GM18511 (cell line): ENCODE measurements around the gene KCTD3.

Experiments
- ATAC-seq: cut with Tn5 transposase; IDR thresholded peaks from one replicate; pipeline ENCODE4 v1.9.1; 2021; ENCODE audit warnings: mild to moderate bottlenecking, moderate library complexity; ENCODE audit not compliant: unreplicated experiment

KCTD3 gene

DNA sequence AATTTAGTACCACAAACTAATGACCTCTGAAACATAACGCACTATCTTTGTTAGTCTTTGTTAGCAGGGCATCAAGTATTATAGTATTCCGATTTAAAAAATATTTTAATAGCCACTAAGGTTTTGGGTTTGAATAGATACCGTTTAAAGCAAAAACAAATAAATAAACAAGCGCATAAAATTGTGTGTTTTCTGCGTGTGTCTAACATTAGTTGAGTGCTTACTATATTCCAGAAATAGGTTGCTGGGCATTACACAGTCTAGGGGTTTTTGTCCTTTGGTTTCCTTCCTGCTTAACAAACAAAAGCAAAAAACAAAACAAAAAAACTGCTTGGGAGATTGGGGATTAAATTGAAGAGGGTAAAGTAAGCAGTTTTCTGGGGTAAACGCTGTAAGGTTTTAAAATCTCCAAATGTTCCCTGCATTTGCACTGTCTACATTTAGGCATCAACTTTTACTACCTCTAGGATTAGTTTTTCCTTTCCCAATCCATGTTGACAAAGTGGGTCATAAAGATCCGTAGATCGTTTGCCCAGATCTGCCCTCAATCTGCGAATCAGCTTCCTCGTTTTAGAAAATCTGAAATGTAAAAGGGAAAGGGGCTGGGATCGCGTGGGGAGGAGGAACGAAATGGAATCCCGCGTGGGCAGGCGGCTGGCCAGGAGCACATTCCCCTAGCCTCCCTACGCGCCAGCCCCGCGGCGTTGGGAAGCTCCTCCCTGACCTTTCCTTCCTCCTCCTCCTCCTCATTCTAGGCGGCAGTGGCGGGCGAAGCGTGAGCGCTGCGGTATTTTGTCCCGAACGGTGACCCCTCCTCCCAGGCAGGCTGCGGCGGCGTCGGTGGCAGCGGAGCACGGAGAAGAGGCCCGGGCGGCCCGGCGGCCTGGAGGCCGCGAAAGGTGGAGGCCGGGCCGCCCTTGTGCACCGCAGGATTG is at the start of gene KCTD3:
TSS of gene KCTD3 (plus strand) at position 749 of the 935 bp plus-strand sequence. CDS start 382 bp downstream, outside the sequence.
- ATAC-seq, result peak; percentile 75

DNA sequence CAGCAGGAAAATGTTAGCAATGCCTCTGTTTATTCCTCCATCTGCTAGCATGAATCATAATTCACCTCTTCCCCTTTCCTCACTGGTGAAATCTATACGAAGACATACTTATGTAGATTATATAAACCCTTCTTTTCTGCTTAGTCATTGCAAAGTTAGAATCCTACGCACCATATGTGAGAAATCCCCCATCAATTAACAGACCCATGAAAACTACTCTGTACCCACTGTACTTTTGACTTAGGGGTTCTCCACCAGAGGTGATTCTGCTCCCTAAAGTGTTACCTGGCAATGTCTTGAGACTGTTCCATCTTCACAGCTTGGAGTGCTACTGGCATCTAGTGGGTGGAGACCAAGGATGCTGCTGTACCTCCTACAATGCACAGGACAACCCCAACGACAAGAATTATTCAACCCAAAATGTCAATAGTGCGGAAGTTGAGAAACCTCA is 49.6 kb upstream of the KCTD3 start:
- ATAC-seq, result no peak

- no peak for ATAC-seq
Measured at GRCh38 chr1:215518594-215518993, 48.5 kb upstream of the KCTD3 start.

DNA sequence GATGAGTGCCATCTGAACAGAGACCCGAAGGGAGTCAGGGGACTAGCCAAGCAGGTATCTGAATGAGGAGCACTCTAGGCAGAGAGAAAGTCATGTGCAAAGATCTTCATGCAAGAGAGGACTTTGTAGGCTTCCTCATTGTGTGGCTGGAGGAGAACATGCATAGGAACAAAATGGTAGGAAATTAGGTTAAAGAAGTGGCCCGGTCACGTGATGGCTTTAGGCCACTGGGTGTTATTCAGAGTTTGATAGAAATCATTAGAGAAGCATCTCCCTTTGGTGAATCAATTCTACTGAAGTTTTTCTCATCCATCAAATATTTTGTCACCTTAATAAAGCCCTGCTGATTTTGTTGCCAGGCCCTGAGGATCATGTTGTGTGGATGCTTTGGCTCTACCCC is 45.8 kb upstream of the KCTD3 start:
- no peak for ATAC-seq

DNA sequence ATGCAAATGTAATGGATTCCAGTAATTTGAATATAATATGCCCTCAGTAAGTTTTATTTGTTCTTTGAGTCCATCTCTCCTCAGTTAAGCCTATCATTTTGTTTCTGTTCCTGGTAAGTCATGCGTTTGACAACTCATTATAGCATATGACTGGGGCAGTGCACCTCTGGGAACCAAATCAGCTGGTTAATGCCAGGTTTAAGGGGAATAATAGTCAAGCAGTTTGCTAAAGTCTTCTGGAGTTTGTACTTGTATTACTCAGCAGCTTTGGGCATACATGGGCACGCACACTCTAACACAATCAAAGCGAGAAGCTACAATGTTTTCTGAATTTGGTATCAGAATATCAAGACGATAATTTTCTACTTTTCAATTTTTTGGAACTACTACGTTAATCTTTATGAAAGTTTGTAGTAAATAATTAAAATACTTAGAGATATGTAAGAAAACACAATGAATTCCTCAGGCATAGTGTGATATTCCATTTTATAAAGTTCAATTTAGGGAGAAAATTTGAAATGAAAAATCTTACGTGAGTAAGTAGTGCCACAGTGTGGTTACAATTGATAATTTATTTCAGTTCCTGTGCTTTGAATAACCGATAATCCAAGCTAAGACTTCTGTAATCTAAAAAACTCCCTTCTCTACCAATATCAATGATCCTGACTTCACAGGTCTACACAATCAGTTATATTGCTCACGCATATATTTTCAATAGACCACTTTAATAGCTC is 43.8 kb upstream of the KCTD3 start:
- ATAC-seq, result no peak

DNA sequence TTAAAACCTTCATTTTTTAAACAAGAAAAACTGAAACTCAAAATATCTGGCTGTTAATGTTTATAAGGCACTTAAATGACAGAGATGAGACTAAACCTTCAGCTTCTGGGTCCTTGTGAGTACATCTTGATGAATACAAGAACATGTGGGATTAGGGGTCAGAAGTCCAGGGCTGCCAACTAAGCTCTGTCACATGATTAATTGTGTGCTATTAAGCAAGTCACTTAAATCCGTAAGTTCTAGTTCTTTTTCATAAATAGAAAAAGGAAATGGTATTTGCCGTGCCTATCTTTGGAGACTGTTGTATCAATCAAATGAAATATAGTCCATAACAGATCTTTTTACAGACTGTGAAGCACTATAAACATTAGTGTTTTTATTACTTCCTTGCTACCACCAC is 43.2 kb upstream of the KCTD3 start:
- no peak for ATAC-seq

- ATAC-seq, result peak; percentile 50
Measured at GRCh38 chr1:215526147-215526845, 40.8 kb upstream of the KCTD3 start.

GRCh38 chr1:215526846-215527151 is 40.3 kb upstream of the KCTD3 start:
- ATAC-seq, result no peak

DNA sequence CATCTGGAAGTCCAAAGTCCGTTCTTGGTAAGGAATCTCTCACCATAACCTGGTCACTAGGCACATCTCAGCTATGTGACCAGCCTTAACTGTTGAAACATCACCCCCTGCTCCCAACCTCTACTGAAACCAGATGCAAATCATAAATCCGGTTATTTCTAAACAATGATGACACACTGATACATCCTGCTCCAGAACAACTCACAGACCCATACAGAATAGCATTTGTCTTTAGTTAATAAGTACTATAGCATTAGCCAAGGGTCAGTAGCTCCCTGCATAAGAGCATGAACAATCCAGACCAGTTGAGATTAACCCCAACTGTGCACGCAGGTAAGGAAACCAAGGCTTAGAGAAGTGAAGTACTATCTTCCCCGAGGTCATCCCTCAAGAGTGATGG is 38.0 kb upstream of the KCTD3 start:
- peak; percentile 78 for ATAC-seq

GRCh38 chr1:215529571-215529970 is 37.5 kb upstream of the KCTD3 start:
- peak; percentile 10 for ATAC-seq

GRCh38 chr1:215530401-215530984 is 36.6 kb upstream of the KCTD3 start:
- ATAC-seq, result no peak

DNA sequence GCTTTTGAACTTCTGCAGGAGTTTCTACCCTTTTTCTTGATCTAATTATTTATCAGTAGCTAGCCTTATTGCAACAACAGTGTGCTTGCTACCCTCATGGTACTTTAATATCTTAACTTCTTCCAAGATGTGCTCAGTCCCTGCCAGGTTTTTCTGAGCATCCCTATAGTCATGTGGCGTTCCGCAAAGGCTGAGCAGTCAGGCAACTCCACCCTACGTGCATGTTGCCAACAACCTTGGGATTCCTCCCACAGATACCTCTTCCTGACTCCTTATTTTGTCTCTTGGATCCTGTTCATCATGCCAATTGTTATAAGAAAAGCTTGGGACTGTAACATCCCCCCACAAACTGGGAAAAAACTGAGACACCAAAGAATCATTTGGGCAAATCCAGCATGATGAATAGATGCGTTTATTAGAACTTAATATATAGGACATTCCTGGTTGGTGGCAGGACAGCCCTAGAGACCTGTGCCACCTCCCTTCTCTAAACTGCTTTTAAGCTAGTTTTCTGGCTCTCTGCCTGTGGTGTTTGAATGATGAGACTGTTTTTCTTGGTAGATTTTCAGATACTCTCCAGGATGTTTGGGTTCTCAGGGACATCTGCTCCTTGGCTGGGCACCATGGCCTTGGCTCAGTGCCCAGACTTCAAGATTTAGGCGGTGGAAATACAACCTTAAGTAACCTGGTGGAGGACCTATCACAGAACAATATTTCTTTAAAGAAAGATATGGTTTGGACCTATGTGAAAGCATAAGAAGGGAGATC is 27.1 kb upstream of the KCTD3 start:
- no peak for ATAC-seq

DNA sequence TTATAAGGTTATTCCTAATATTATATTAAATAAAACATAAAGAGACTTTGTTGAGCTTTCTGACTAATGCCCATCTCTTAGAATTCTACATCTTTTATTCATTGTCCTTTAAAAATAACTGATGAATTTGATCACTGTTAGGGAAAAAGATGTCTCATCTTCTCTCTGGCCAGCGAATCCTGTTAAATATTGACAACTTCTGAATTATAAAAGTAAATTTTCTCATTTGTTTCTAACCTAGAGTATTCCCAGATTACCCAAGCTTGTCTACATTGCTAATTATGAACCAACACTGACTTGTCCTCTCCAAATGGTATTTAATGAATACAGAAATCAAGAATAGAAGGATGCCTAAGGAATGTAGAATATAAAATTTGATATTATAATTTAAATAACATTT is 24.8 kb upstream of the KCTD3 start:
- ATAC-seq, result no peak

- peak; percentile 86 for ATAC-seq
Measured at GRCh38 chr1:215543191-215543606, 23.9 kb upstream of the KCTD3 start.

DNA sequence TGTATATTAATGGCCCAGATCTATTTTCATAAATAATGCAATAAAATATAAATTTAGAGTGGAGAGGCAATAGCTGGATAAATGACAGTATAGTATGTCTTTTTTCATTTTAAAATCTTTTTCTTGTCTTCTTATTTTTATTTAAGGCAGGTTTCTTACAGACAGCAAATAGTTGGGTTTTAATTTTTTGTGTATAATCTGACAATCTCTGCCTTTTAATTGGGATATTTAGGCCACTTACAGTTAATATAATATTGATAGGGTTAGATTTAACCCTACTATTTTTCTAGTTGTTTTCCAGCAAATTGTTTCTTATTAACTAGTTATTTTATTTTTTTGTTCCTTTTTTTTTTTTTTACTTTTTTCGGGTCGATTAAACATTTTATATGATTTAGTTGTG is 23.3 kb upstream of the KCTD3 start:
- no peak for ATAC-seq

DNA sequence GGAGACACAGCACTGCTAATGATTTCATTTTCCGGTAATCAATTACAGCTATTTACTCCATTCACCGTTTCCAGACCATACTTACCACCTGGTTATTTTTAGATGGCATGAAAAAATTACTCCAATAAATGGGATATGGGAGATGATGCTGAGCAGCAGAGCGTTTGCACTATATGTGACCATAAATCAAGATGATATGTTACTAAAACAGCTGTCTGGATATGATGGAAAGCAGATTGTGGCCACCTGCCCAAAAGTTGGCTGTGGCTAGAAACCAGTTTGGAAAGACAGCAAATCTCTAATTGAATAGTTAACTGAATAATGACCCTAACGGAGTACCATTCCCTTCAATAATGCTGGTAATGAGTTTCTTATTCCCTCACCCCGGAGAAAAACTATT is 22.5 kb upstream of the KCTD3 start:
- ATAC-seq, result no peak

GRCh38 chr1:215545096-215545495 is 22.0 kb upstream of the KCTD3 start:
- ATAC-seq, result no peak

- no peak for ATAC-seq
Measured at GRCh38 chr1:215547011-215547410, 20.1 kb upstream of the KCTD3 start.

DNA sequence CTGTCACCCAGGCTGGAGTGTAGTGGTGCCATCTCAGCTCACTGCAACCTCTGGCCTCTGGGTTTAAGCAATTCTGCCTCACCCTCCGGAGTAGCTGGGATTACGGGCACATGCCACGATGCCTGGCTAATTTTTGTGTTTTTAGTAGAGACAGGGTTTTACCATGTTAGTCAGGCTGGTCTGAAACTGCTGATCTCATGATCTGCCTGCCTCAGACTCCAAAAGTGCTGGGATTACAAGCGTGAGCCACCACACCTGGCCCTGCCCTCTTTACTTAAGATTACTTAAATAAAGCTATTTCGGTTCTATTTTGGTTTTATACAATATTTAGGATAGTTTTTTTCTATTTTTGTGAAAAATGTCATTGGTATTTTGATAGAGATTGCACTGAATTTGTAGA is 15.3 kb upstream of the KCTD3 start:
- no peak for ATAC-seq

DNA sequence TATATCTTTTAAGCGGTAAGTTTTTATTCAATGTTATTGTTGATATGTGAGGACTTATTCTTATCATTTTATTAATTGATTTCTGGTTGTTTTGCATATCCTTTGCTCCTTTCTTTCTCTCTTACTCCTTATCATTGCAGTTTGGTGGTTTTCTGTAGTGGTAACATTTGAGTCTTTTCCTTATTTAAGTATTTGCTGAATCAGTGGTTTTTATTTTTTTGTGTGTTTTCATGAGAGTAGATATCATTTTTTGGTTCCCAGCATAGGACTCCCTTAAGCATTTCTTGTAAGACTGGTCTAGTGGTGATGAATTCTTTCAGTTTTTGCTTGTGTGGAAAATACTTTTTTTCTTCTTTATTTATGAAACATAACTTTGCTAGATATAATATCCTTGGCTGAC is 12.2 kb upstream of the KCTD3 start:
- ATAC-seq, result no peak
